Measurements from ENCODE around the gene CHCHD6. TPM values are rescaled to one million over a fixed set of nuclear protein-coding genes. Genes with fewer than 3 reads are reported as not detected.

Gene CHCHD6
- total RNA-seq, 1 experiment from 2014 or later: 29.6 TPM

- no peak overlapping the region for H3K4me3 Mint-ChIP-seq (ENCODE audit: unreplicated experiment)
- peaks cover 59% of the 10 kb centered on the region for H3K4me1 Mint-ChIP-seq (ENCODE audit: insufficient read depth, unreplicated experiment)
- no peak for TF ChIP-seq CTCF (IDR thresholded peaks at IDR 0.05; ENCODE audit: unreplicated experiment)
- BruUV-seq (replicated peaks): no TSS peak
- POLR2A ChIA-PET: interaction anchor here (0.7 kb wide), 1 partner anchor 163 kb away, joined by 3 read pairs; no protein-coding TSS in a partner anchor
- CTCF ChIA-PET: interaction anchor here (0.5 to 8.9 kb wide), 7 partner anchors 212 to 799 kb away, joined by 3 to 91 read pairs (median 7); partner anchors contain the start of gene PLXNA1
- H3K36me3 Mint-ChIP-seq (ENCODE audit: insufficient read depth, unreplicated experiment): peaks cover 4% of the 10 kb centered on the region
- intact Hi-C loops (cut with micrococcal nuclease): no loop called here
- H3K27me3 Mint-ChIP-seq (ENCODE audit: insufficient read depth, unreplicated experiment): no peaks in the 10 kb centered on the region
- H3K9me3 Mint-ChIP-seq (ENCODE audit: unreplicated experiment): no peaks in the 10 kb centered on the region
- no peak for DNase-seq (ENCODE audit: unreplicated experiment)
- H3K27ac Mint-ChIP-seq (ENCODE audit: low read depth, unreplicated experiment): no peak overlapping the region
These were observed 44.9 kb downstream of the CHCHD6 start for GRCh38 chr3:126748701-126749546.

GRCh38 chr3:126749547-126749875 is 45.5 kb downstream of the CHCHD6 start:
- Mint-ChIP-seq H3K27ac (ENCODE audit: low read depth, unreplicated experiment) (no peak overlapping the region), H3K4me3 (ENCODE audit: unreplicated experiment) (no peak overlapping the region), H3K9me3 (ENCODE audit: unreplicated experiment) (no peaks in the 10 kb centered on the region), H3K27me3 (ENCODE audit: insufficient read depth, unreplicated experiment) (no peaks in the 10 kb centered on the region), H3K36me3 (ENCODE audit: insufficient read depth, unreplicated experiment) (peaks cover 4% of the 10 kb centered on the region), H3K4me1 (ENCODE audit: insufficient read depth, unreplicated experiment) (peaks cover 63% of the 10 kb centered on the region)
- ChIA-PET POLR2A (interaction anchor here (0.7 kb wide), 1 partner anchor 162 kb away, joined by 3 read pairs; no protein-coding TSS in a partner anchor), CTCF (interaction anchor here (0.5 to 8.9 kb wide), 6 partner anchors 212 to 798 kb away, joined by 3 to 91 read pairs (median 6); partner anchors contain the start of gene PLXNA1)
- BruUV-seq (replicated peaks): no TSS peak
- no peak for TF ChIP-seq CTCF (IDR thresholded peaks at IDR 0.05; ENCODE audit: unreplicated experiment)
- intact Hi-C loops (cut with micrococcal nuclease): no loop called here
- DNase-seq (ENCODE audit: unreplicated experiment): no peak

- TF ChIP-seq CTCF (IDR thresholded peaks at IDR 0.05; ENCODE audit: unreplicated experiment): no peak
- ChIA-PET CTCF (interaction anchor here (0.5 to 8.9 kb wide), 13 partner anchors 13 to 795 kb away, joined by 3 to 91 read pairs (median 4); partner anchors contain the start of gene PLXNA1), POLR2A (interaction anchor here (0.6 to 0.7 kb wide), 2 partner anchors 161 to 581 kb away, joined by 3 read pairs; no protein-coding TSS in a partner anchor)
- BruUV-seq (replicated peaks): no TSS peak
- no peaks in the 10 kb centered on the region for H3K27me3 Mint-ChIP-seq (ENCODE audit: insufficient read depth, unreplicated experiment)
- no peaks in the 10 kb centered on the region for H3K9me3 Mint-ChIP-seq (ENCODE audit: unreplicated experiment)
- no peak overlapping the region for H3K4me3 Mint-ChIP-seq (ENCODE audit: unreplicated experiment)
- DNase-seq (ENCODE audit: unreplicated experiment): no peak
- peaks cover 4% of the 10 kb centered on the region for H3K36me3 Mint-ChIP-seq (ENCODE audit: insufficient read depth, unreplicated experiment)
- peaks cover 60% of the 10 kb centered on the region for H3K4me1 Mint-ChIP-seq (ENCODE audit: insufficient read depth, unreplicated experiment)
- H3K27ac Mint-ChIP-seq (ENCODE audit: low read depth, unreplicated experiment): no peak overlapping the region
- intact Hi-C loops (cut with micrococcal nuclease): loop anchor here (5.0 kb wide), 3 partner anchors 87 to 228 kb away; partner anchors contain the start of gene CHST13
These were observed 46.1 kb downstream of the CHCHD6 start for GRCh38 chr3:126749931-126750755.
